Heart left ventricle (tissue), 16 donors: ENCODE measurements around the gene MAGEA4. TPM values are rescaled to one million over a fixed set of nuclear protein-coding genes. Genes with fewer than 3 reads are reported as not detected.

Experiments used
- ATAC-seq, 4 donors: fragments of 200-7000 bp; cut with Tn5 transposase; one replicate each; pipeline ENCODE4 v1.9.1; 2020 to 2022; ENCODE audit warnings: moderate library complexity in 4 of 4, mild to moderate bottlenecking in 3 of 4, moderate number of reproducible peaks in 1 of 4
- DNase-seq, 5 donors: peaks; one replicate each; pipeline ENCODE4 v3.0.0-alpha.2; 2020
- H3K27ac ChIP-seq, 12 donors: fragments of 200-600 bp; sonication (generic) in 4 of 12; one replicate each; pipeline versions ENCODE4 v1.5.0 to v1.8.0; 2016 to 2022; ENCODE audit warnings: mild to moderate bottlenecking in 2 of 12
- H3K27me3 ChIP-seq, 9 donors: fragments of 200-600 bp; sonication (generic) in 2 of 9; one replicate each; pipeline versions ENCODE4 v1.5.1 to v1.8.0; 2016 to 2022; ENCODE audit warnings: mild to moderate bottlenecking in 3 of 9
- H3K36me3 ChIP-seq, 9 donors: fragments of 200-600 bp; sonication (generic) in 2 of 9; one replicate each; pipeline versions ENCODE4 v1.5.0 to v1.8.0; 2018 to 2022; ENCODE audit warnings: mild to moderate bottlenecking in 2 of 9
- H3K4me1 ChIP-seq, 12 donors: fragments of 200-600 bp; sonication (generic) in 4 of 12; one replicate each; pipeline versions ENCODE4 v1.5.0 to v1.8.0; 2016 to 2022; ENCODE audit warnings: mild to moderate bottlenecking in 3 of 12
- H3K4me3 ChIP-seq, 12 donors: fragments of 200-600 bp; sonication (generic) in 4 of 12; one replicate each; pipeline versions ENCODE4 v1.5.0 to v1.8.0; 2017 to 2022; ENCODE audit warnings: mild to moderate bottlenecking in 9 of 12, moderate library complexity in 4 of 12
- H3K9me3 ChIP-seq, 12 donors: fragments of 200-600 bp; sonication (generic) in 4 of 12; one replicate each; pipeline versions ENCODE4 v1.5.0 to v1.8.0; 2016 to 2022; ENCODE audit warnings: mild to moderate bottlenecking in 1 of 12
- POLR2A ChIP-seq, 2 donors: fragments of 450-650 bp; IDR thresholded peaks; one replicate each; pipeline ENCODE4 v1.6.1; 2017; ENCODE audit warnings: antibody characterized with exemption in 2 of 2, mild to moderate bottlenecking in 2 of 2, moderate library complexity in 2 of 2
- WGBS, 4 donors: extraction: QIAGEN DNeasy Blood & Tissue Kit in 2 of 4; methylation state at CpG; one replicate each; pipeline versions ENCODE4 v1.1.5 to v1.1.7; 2013 to 2018; 5-methylcytosine and 5-hydroxymethylcytosine counted together
- intact Hi-C, 10 donors: fragments of 100-400 bp; cut with DNase I; formaldehyde crosslinking; loops; one replicate each; pipeline versions ENCODE4 v1.11.1 to v1.14.2; 2022
- polyA plus RNA-seq, 2 donors: library from polyadenylated mRNA; stranded (reverse); fragments of 200-250 nt; gene quantifications; one replicate each; pipeline ENCODE4 v1.2.3, GENCODE V29; 2013
- total RNA-seq, 9 donors: library from RNA; depleted of rRNA in 2 of 9; stranded (reverse); fragments of >200 nt in 2 of 9; fragmentation: NEBNext Ultra II Directional in 3 of 9; extraction: Animal tissue kit (Norgen Biotek cat#: 25700) in 3 of 9; gene quantifications; one replicate each; pipeline versions ENCODE4 v1.1.0 to v1.2.4, GENCODE V29; 2016 to 2023
- TF ChIP-seq, protein P1 (sequence below), 12 donors: fragments of 200-600 bp; sonication (generic) in 4 of 12; IDR thresholded peaks; one replicate each; pipeline versions ENCODE4 v1.5.0 to v1.8.0; 2018 to 2022; ENCODE audit warnings: antibody characterized with exemption in 12 of 12, mild to moderate bottlenecking in 5 of 12
- donor health status: ischemic (EF 13 %, LVEDD 7.1; RV severe dilation, severe dysfunction).
- donor health status: healthy with polysubstance abuse.
- donor health status: DM: no; HTN: yes; CAD: no.
- donor health status: DM: no; HTN: no; CAD: no.
- donor health status: ischemic (EF 25% LVEDD 6.9; RV normal size, moderate dysfunction).
- donor health status: ischemic (EF 25% LVEDD 5.7; RV mildly dilated, moderate dysfunction).
- donor health status: healthy.
- donor health status: DM: yes; HTN: yes; CAD: no.
- donor health status: ischemic (EF 35%, LVEDD 5.7; RV mildly dilated, moderate dysfunction).
- donor health status: nonischemic (EF 11% LVEDD 7.7; RV severe dilation, severe dysfunction).
- donor health status: DM: yes; HTN: yes; CAD: no.
- donor health status: PGD.
- donor health status: ischemic (EF 29% LVEDD 5.4; RV normal size, mild dysfunction).
- donor health status: nonischemic (EF 23%, LVEDD 6.1; RV moderate dilation, normal function).

Gene MAGEA4
- total and polyA plus RNA-seq, 11 donors: not detected

- WGBS, 4 donors: 82 to 95% (median 91%) methylated on average over 5 of the region's 5 CpGs
- H3K4me1 ChIP-seq: no peaks in the 10 kb centered on the region
- no peak overlapping the region for H3K4me3 ChIP-seq
- no peak overlapping the region for H3K27ac ChIP-seq
- no peaks in the 10 kb centered on the region for H3K27me3 ChIP-seq
- peak in 1 of 4 donors; percentile 17 for ATAC-seq
- no peaks in the 10 kb centered on the region for H3K36me3 ChIP-seq
- TF ChIP-seq POLR2A (IDR thresholded peaks at IDR 0.05): no peak
- TF ChIP-seq, protein P1, sequence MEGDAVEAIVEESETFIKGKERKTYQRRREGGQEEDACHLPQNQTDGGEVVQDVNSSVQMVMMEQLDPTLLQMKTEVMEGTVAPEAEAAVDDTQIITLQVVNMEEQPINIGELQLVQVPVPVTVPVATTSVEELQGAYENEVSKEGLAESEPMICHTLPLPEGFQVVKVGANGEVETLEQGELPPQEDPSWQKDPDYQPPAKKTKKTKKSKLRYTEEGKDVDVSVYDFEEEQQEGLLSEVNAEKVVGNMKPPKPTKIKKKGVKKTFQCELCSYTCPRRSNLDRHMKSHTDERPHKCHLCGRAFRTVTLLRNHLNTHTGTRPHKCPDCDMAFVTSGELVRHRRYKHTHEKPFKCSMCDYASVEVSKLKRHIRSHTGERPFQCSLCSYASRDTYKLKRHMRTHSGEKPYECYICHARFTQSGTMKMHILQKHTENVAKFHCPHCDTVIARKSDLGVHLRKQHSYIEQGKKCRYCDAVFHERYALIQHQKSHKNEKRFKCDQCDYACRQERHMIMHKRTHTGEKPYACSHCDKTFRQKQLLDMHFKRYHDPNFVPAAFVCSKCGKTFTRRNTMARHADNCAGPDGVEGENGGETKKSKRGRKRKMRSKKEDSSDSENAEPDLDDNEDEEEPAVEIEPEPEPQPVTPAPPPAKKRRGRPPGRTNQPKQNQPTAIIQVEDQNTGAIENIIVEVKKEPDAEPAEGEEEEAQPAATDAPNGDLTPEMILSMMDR (IDR thresholded peaks at IDR 0.05): no peak
- intact Hi-C loops: no loop called here
- DNase-seq: no peak
- H3K9me3 ChIP-seq: no peaks in the 10 kb centered on the region
These were observed 10.0 kb downstream of the MAGEA4 start for GRCh38 chrX:151922692-151923091.

GRCh38 chrX:151923648-151924047 lies 11.0 kb downstream of the MAGEA4 start:
- no peaks in the 10 kb centered on the region for H3K27me3 ChIP-seq
- DNase-seq: no peak
- TF ChIP-seq, protein P1 (IDR thresholded peaks at IDR 0.05): no peak
- no peak for TF ChIP-seq POLR2A (IDR thresholded peaks at IDR 0.05)
- no peaks in the 10 kb centered on the region for H3K9me3 ChIP-seq
- H3K4me3 ChIP-seq: no peak overlapping the region
- H3K4me1 ChIP-seq: no peaks in the 10 kb centered on the region
- no peak for ATAC-seq
- no peak overlapping the region for H3K27ac ChIP-seq
- 83 to 96% (median 95%) methylated on average over 5 to 6 of the region's 6 CpGs for WGBS, 4 donors
- no peaks in the 10 kb centered on the region for H3K36me3 ChIP-seq
- intact Hi-C loops: no loop called here

- no peaks in the 10 kb centered on the region for H3K36me3 ChIP-seq
- no peak for TF ChIP-seq POLR2A (IDR thresholded peaks at IDR 0.05)
- TF ChIP-seq, protein P1 (IDR thresholded peaks at IDR 0.05): no peak
- intact Hi-C loops: no loop called here
- no peaks in the 10 kb centered on the region for H3K27me3 ChIP-seq
- DNase-seq (no peak), ATAC-seq (peak in 1 of 4 donors; percentile 48)
- WGBS, 4 donors: 30 to 45% (median 41%) methylated on average over 4 of the region's 4 CpGs
- no peak overlapping the region for H3K4me3 ChIP-seq
- H3K9me3 ChIP-seq: no peaks in the 10 kb centered on the region
- H3K4me1 ChIP-seq: no peaks in the 10 kb centered on the region
- H3K27ac ChIP-seq: no peak overlapping the region
These were observed 16.4 kb downstream of the MAGEA4 start for GRCh38 chrX:151929126-151929525.

- no peak for DNase-seq
- Histone ChIP-seq H3K27me3 (no peaks in the 10 kb centered on the region), H3K36me3 (no peaks in the 10 kb centered on the region), H3K4me3 (no peak overlapping the region), H3K4me1 (no peaks in the 10 kb centered on the region), H3K27ac (no peak overlapping the region), H3K9me3 (no peaks in the 10 kb centered on the region)
- intact Hi-C loops: no loop called here
- WGBS, 4 donors: 93 to 98% (median 95%) methylated on average over 1 of the region's 1 CpG
- no peak for TF ChIP-seq POLR2A (IDR thresholded peaks at IDR 0.05)
- TF ChIP-seq, protein P1 (IDR thresholded peaks at IDR 0.05): no peak
- ATAC-seq: no peak
These were observed 22.7 kb downstream of the MAGEA4 start for GRCh38 chrX:151935358-151935757.
